Spinal cord (tissue), 10 donors: ENCODE results near the gene MYH15. TPM values are rescaled to one million over a fixed set of nuclear protein-coding genes. Genes with fewer than 3 reads are reported as not detected.

Experiments
- DNase-seq, 6 donors: peaks; one replicate each; pipeline versions ENCODE4 v3.0.0 to v3.0.0-alpha.2; 2013 to 2015; ENCODE audit warnings: low spot score in 6 of 6, low read depth in 4 of 6
- H3K27ac ChIP-seq: one replicate; pipeline ENCODE4 v1.5.1; 2013; ENCODE audit warnings: low read depth, low read length, control low read depth
- H3K27me3 ChIP-seq: one replicate; pipeline ENCODE4 v1.6.1; 2013; ENCODE audit warnings: low read length; ENCODE audit not compliant: control insufficient read depth, insufficient read depth
- H3K36me3 ChIP-seq: one replicate; pipeline ENCODE4 v1.6.1; 2013; ENCODE audit warnings: low read length; ENCODE audit not compliant: control insufficient read depth, insufficient read depth
- H3K4me1 ChIP-seq: one replicate; pipeline ENCODE4 v1.6.1; 2013; ENCODE audit warnings: low read length; ENCODE audit not compliant: control insufficient read depth, insufficient read depth
- H3K4me3 ChIP-seq: one replicate; pipeline ENCODE4 v1.5.1; 2013; ENCODE audit warnings: low read depth, low read length, control low read depth
- H3K9me3 ChIP-seq: one replicate; pipeline ENCODE4 v1.6.1; 2013; ENCODE audit warnings: low read length; ENCODE audit not compliant: control insufficient read depth, insufficient read depth
- WGBS: methylation state at CpG from one replicate; pipeline ENCODE4 v1.1.5; 2013; ENCODE audit warnings: missing lambda C conversion rate; ENCODE audit not compliant: insufficient coverage; 5-methylcytosine and 5-hydroxymethylcytosine counted together
- polyA plus RNA-seq, 2 donors: library from polyadenylated mRNA; unstranded; fragments of 120-200 nt; gene quantifications; one replicate each; pipeline ENCODE4 v1.2.1, GENCODE V29; 2013; ENCODE audit not compliant: insufficient read length in 2 of 2
- total RNA-seq, 2 donors: library from RNA; depleted of rRNA in 1 of 2; stranded (reverse); fragments of 120-200 nt in 1 of 2; fragments of >200 nt in 1 of 2; gene quantifications; one replicate each; pipeline versions ENCODE4 v1.2.3 to v1.2.4, GENCODE V29; 2013 to 2014
- donor health status: healthy.

MYH15 gene
- total and polyA plus RNA-seq, 4 donors: 0.35 to 1.2 (median 0.89) TPM

DNA sequence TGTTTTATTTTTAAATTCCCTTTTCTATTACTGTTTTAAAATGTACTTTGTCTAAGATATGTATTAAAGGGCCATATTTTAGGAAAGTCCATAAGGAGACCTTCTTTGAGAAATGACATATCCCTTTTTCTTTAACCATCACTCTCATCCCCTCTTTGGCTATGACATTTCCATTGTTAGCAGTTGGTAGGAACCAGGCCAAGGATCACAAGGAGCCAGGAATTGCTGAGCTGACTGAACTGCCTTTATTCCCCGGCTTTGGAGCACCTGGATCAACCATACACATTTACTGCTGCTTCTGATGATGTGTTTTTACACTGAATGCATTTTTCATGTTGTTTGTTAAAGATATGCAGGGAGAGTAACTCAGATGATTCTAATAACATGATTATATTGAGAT, 134.4 kb downstream of the MYH15 start:
- H3K27ac ChIP-seq: no peak overlapping the region
- H3K36me3 ChIP-seq: no peaks in the 10 kb centered on the region
- H3K4me1 ChIP-seq: no peaks in the 10 kb centered on the region
- H3K27me3 ChIP-seq: no peaks in the 10 kb centered on the region
- H3K4me3 ChIP-seq: no peak overlapping the region
- no peaks in the 10 kb centered on the region for H3K9me3 ChIP-seq
- peak in 2 of 6 donors; percentile 18 to 50 for DNase-seq
- no CpG with 5 or more reads among the region's 1 CpG for WGBS

DNA sequence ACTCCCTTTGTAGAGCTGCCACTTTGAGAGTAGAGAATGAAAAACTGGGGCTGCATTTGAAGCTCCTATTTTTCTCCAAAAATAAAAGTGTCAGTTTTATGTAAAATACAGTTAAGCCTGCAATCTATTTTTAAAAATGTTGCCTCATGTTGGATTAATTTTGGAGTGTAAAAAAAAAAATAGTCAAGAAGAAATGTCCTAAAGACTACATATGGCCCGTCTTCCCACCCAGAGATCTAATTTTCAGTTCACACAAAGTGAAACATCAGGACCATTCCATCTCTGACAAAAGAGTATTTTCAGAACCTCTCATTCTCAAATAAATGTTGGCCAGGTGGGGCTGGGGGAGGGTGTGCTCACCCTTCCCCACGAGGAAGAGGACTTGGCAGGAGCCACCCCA, 151.4 kb downstream of the MYH15 start:
- no peak for DNase-seq
- H3K27me3 ChIP-seq: no peaks in the 10 kb centered on the region
- H3K4me3 ChIP-seq: no peak overlapping the region
- H3K9me3 ChIP-seq: no peaks in the 10 kb centered on the region
- H3K4me1 ChIP-seq: no peaks in the 10 kb centered on the region
- H3K27ac ChIP-seq: no peak overlapping the region
- WGBS: 75% methylated on average over 1 of the region's 2 CpGs
- no peaks in the 10 kb centered on the region for H3K36me3 ChIP-seq

DNA sequence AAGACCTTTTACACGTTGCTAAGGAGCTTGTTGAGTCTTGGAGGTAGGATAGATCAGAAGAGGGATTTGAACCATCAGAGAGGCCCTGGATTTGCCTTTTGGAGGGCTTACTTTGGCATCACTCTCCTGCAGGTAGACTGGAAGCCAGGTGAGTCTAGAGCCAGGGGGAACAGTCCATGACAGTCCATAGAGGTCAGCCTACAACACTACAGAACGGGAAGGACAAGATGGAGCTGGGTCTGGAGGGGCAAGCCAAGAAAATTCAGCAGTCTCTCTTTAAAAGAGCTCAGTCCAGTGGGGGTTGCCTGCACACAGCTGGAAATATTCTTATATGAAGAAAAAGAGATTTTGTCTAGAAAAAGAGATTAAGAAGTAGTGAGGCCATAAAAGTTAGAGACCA, 153.4 kb downstream of the MYH15 start:
- no peaks in the 10 kb centered on the region for H3K9me3 ChIP-seq
- no peak overlapping the region for H3K4me3 ChIP-seq
- WGBS: 90% methylated on average over 1 of the region's 2 CpGs
- no peak overlapping the region for H3K27ac ChIP-seq
- H3K4me1 ChIP-seq: no peaks in the 10 kb centered on the region
- no peak for DNase-seq
- no peaks in the 10 kb centered on the region for H3K36me3 ChIP-seq
- H3K27me3 ChIP-seq: no peaks in the 10 kb centered on the region

DNA sequence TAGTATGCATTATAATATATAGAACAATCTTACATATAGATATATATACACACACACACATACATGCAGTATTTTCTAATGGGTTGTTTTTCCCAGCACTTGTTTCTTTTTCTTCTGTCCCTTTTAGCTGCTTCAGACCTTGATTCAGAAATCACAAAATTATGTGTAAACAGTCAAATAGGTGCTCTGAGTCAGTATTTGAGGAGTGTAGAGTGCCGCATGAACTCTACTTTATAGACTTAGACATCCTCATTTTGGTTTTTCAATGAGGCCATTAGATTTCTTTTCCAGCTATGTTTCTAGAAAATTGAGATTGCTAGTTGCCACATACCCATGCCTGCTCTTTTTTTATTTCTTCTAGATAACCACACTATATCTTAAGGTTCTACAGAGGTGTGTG, 155.8 kb downstream of the MYH15 start:
- no peak overlapping the region for H3K27ac ChIP-seq
- no peaks in the 10 kb centered on the region for H3K9me3 ChIP-seq
- H3K4me1 ChIP-seq: no peaks in the 10 kb centered on the region
- no CpG with 5 or more reads among the region's 1 CpG for WGBS
- H3K27me3 ChIP-seq: no peaks in the 10 kb centered on the region
- no peak for DNase-seq
- no peak overlapping the region for H3K4me3 ChIP-seq
- no peaks in the 10 kb centered on the region for H3K36me3 ChIP-seq

DNA sequence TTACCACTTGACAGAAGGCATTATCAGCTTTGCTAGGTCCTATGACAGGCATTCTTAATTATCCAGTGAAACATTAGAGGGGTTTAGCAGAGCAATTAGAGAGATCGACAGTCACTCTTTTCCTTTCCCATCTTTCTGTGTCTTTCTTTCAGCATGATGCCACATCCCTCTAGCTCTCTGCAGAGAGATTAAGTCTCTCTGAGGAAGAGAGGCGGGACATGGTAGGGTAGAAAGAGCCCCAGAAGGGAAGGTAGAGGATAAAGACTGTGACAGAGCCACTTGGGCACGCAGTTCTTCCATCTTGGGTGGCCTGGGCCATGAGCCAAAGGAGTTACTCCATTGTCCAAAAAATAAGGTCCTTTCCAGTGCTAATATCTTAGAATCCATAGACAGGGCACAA, 158.2 kb downstream of the MYH15 start:
- no peaks in the 10 kb centered on the region for H3K27me3 ChIP-seq
- no peaks in the 10 kb centered on the region for H3K36me3 ChIP-seq
- no peaks in the 10 kb centered on the region for H3K4me1 ChIP-seq
- DNase-seq: no peak
- H3K9me3 ChIP-seq: no peaks in the 10 kb centered on the region
- WGBS: no CpG with 5 or more reads among the region's 3 CpGs
- H3K27ac ChIP-seq: no peak overlapping the region
- H3K4me3 ChIP-seq: no peak overlapping the region

DNA sequence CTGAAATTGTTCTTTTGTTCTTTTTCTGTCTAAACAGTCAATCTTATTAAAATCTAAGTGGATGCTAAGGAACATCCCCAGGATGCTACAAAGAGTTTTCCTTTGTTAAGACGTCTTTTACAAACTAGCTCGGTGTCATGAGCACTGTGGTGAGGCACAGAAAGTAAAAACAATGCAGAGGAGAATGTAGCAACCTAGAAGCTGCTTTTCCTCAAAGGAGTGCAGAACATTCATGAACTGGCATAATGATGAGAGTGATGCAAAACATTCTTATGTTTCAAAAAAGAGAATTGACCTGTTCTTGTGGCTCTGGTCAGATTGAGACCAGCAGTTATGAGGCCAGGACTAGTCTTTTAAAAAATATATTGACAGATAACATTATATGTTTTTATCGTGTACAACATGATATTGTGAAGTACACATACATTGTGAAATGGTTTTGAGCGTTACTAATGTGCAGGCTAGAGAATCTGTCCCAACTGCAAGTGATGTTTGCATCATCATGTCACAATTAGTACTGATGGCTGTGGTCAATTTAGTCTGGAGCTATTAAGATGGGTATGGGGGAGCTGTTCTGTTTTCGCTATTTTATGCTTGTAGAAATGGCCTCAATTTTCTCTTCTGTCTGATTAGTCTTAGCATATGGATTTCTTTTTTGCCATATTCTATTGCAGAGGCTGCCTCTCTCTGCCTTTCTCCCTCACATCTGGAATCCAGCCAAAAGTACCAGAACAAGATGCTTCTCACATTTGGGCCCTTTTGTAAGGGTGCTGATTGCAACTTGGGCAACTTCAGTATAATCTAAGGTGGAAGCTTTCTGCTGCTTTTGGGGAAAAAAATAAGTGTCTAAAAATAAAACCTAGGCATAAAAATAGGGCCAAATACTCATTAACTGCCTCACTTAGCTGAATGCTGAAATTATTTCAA, 163.8 kb downstream of the MYH15 start:
- no peak overlapping the region for H3K4me3 ChIP-seq
- H3K9me3 ChIP-seq: no peaks in the 10 kb centered on the region
- H3K4me1 ChIP-seq: no peaks in the 10 kb centered on the region
- H3K36me3 ChIP-seq: no peaks in the 10 kb centered on the region
- H3K27me3 ChIP-seq: no peaks in the 10 kb centered on the region
- WGBS: 46% methylated on average over 3 of the region's 5 CpGs
- DNase-seq: peak in 2 of 6 donors; percentile 21 to 47
- H3K27ac ChIP-seq: no peak overlapping the region

DNA sequence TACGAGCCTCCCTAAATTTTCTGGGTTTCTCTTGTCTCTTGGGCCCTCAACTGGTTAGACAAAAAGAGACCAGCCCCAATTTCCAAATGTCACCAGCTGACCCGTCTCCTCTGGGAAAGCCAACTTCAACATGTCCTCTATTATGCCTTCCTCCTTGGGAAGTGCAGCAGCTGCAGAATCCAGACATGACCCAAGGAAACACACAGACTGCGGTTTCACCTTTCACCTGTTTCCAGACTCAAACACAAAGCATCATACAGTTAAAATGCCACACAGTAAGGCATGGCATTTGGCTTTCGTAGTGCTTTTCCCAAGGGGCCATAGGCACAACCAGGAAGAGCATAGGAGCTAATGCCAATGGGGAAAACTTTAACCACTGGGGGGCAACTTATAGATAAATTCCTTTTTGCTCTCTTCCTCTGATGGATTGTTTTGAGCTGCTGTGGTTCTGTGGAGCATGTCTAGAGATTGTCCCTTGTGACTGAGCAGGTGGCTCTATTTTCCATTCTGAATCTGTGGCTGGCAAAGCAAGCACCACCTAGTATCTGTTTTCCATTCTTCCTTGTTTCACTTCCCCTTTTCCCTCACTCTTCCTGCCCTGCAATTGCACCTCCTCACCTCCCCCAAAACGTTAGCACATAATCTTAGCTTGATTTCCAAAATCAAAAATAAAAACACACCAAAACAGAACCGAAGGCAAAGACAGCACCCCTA, 164.7 kb downstream of the MYH15 start:
- no peaks in the 10 kb centered on the region for H3K9me3 ChIP-seq
- H3K4me3 ChIP-seq: no peak overlapping the region
- H3K36me3 ChIP-seq: no peaks in the 10 kb centered on the region
- no peak overlapping the region for H3K27ac ChIP-seq
- 65% methylated on average over 4 of the region's 6 CpGs for WGBS
- DNase-seq: no peak
- no peaks in the 10 kb centered on the region for H3K27me3 ChIP-seq
- H3K4me1 ChIP-seq: no peaks in the 10 kb centered on the region

DNA sequence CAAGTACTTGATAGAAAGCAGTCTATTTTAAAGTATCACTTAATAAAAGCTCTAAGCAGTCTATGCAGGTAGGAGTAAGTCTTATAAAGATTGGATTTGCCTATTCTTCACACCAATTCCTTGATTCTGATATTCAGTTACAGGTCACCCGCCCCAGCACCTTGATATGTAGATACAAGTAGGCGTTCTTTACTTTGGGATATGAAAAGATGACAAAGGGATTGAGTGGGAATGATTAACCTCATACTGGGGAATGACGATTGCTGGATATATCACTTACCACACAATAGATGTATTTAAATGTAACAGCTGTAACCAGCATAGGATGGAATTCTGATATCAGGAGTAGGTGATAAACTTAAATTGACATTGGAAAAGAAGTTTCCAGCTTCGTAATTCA, 166.9 kb downstream of the MYH15 start:
- Histone ChIP-seq H3K36me3 (no peaks in the 10 kb centered on the region), H3K27ac (no peak overlapping the region), H3K27me3 (no peaks in the 10 kb centered on the region), H3K4me3 (no peak overlapping the region), H3K9me3 (no peaks in the 10 kb centered on the region), H3K4me1 (no peaks in the 10 kb centered on the region)
- no peak for DNase-seq
- WGBS: no CpG with 5 or more reads among the region's 4 CpGs

DNA sequence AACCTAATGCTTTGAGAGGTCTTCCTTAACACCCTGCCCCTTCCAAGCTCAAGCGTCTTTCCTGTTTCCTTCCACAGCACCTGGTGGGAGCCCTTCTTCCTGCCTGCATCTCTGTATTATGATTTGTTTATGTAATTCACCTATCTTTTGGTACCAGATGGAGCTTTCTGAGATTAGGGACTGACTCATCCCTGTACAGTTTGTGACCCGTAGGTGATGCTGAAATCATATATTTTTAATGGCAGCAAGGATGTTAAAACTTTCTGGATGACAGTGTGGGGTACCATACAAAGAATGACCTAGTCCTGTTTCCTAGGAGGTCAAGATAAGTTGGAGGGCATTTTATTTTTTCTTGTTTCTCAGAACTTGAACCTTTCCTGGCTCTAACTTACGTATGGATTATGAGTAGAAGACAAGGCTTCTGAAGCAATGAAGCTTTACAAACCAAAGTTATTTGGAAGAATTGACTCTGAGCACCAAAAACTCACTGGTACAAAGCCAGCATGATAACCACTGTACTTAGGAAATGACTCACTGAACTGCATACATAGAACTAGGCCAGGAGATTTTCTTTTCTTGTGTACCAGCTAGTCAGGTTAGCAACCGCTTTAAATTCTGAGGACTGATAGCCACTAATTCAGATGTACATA, 167.4 kb downstream of the MYH15 start:
- H3K27me3 ChIP-seq: no peaks in the 10 kb centered on the region
- no peak for DNase-seq
- no peaks in the 10 kb centered on the region for H3K36me3 ChIP-seq
- no peaks in the 10 kb centered on the region for H3K9me3 ChIP-seq
- no peak overlapping the region for H3K4me3 ChIP-seq
- no peak overlapping the region for H3K27ac ChIP-seq
- no peaks in the 10 kb centered on the region for H3K4me1 ChIP-seq
- 70% methylated on average over 1 of the region's 4 CpGs for WGBS
